Ishikawa (cell line): ENCODE results near the gene RBMS3.

Source experiments
- CEBPB ChIP-seq: IDR thresholded peaks from 2 replicates; pipeline ENCODE4 v1.6.1; 2012
- CREB1 ChIP-seq: IDR thresholded peaks from 2 replicates; pipeline ENCODE4 v1.6.1; 2012; ENCODE audit warnings: low read depth
- EGR1 ChIP-seq: IDR thresholded peaks from 2 replicates; pipeline ENCODE4 v1.6.1; 2012
- EP300 ChIP-seq: IDR thresholded peaks from 2 replicates; pipeline ENCODE4 v1.6.1; 2012; ENCODE audit warnings: borderline replicate concordance
- FOXM1 ChIP-seq: IDR thresholded peaks from 2 replicates; pipeline ENCODE4 v1.6.1; 2012; ENCODE audit warnings: low read depth, borderline replicate concordance
- NFIC ChIP-seq: IDR thresholded peaks from 2 replicates; pipeline ENCODE4 v1.6.1; 2012
- RAD21 ChIP-seq: IDR thresholded peaks from 2 replicates; pipeline ENCODE4 v1.6.1; 2012; ENCODE audit warnings: low read depth
- TAF1 ChIP-seq: IDR thresholded peaks from 2 replicates; pipeline ENCODE4 v1.6.1; 2012; ENCODE audit warnings: low read depth, mild to moderate bottlenecking
- TCF12 ChIP-seq: IDR thresholded peaks from 2 replicates; pipeline ENCODE4 v1.6.1; 2012; ENCODE audit warnings: low read depth
- TEAD4 ChIP-seq: IDR thresholded peaks from 2 replicates; pipeline ENCODE4 v1.6.1; 2012
- YY1 ChIP-seq: IDR thresholded peaks from 2 replicates; pipeline ENCODE4 v1.6.1; 2012; ENCODE audit warnings: low read depth
- ZBTB7A ChIP-seq: IDR thresholded peaks from 2 replicates; pipeline ENCODE4 v1.6.1; 2012; ENCODE audit warnings: low read depth
- TF ChIP-seq, protein P1 (sequence below): IDR thresholded peaks from 2 replicates; pipeline ENCODE4 v1.6.1; 2012; ENCODE audit warnings: low read depth, mild to moderate bottlenecking
- TF ChIP-seq, protein P2 (sequence below): IDR thresholded peaks from 2 replicates; pipeline ENCODE4 v1.6.1; 2012
- TF ChIP-seq, protein P3 (sequence below): IDR thresholded peaks from 2 replicates; pipeline ENCODE4 v1.6.1; 2012

The RBMS3 gene

DNA sequence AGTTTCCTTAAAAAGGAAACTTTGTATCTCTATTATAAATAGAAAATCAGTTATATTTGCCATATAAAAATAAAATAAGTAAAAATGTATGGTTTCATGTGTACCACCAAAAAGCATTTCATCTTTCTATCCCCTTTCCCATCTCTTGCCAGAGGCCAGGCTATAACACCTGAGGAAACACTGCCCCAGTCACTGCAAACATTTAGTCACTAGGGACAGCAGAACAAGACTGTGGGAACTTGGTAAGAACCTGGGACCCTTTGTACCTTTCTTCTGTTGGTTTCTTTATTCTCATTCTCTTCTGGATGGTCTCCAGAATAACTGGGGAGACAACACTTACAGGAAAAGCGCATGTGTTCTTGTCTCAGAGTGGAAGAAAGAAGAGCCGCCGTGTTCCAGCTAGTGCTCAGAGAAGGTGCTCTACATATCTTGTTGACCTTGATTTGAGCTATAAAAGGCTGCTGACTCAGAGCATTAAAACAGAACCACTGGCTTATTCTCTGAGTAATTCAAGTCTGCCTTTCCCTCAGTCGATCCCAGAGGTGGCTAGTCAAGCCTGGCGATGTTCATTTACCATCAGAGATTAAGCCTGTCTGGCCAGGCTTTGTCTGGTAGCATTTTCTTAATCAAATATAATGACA, 361.6 kb downstream of the RBMS3 start:
- TF ChIP-seq RAD21 (no peak), CREB1 (no peak), CEBPB (no peak), YY1 (no peak), TEAD4 (no peak), ZBTB7A (no peak)
- TF ChIP-seq, protein P1, sequence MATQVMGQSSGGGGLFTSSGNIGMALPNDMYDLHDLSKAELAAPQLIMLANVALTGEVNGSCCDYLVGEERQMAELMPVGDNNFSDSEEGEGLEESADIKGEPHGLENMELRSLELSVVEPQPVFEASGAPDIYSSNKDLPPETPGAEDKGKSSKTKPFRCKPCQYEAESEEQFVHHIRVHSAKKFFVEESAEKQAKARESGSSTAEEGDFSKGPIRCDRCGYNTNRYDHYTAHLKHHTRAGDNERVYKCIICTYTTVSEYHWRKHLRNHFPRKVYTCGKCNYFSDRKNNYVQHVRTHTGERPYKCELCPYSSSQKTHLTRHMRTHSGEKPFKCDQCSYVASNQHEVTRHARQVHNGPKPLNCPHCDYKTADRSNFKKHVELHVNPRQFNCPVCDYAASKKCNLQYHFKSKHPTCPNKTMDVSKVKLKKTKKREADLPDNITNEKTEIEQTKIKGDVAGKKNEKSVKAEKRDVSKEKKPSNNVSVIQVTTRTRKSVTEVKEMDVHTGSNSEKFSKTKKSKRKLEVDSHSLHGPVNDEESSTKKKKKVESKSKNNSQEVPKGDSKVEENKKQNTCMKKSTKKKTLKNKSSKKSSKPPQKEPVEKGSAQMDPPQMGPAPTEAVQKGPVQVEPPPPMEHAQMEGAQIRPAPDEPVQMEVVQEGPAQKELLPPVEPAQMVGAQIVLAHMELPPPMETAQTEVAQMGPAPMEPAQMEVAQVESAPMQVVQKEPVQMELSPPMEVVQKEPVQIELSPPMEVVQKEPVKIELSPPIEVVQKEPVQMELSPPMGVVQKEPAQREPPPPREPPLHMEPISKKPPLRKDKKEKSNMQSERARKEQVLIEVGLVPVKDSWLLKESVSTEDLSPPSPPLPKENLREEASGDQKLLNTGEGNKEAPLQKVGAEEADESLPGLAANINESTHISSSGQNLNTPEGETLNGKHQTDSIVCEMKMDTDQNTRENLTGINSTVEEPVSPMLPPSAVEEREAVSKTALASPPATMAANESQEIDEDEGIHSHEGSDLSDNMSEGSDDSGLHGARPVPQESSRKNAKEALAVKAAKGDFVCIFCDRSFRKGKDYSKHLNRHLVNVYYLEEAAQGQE, result no peak
- TF ChIP-seq, protein P2, sequence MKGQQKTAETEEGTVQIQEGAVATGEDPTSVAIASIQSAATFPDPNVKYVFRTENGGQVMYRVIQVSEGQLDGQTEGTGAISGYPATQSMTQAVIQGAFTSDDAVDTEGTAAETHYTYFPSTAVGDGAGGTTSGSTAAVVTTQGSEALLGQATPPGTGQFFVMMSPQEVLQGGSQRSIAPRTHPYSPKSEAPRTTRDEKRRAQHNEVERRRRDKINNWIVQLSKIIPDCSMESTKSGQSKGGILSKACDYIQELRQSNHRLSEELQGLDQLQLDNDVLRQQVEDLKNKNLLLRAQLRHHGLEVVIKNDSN, result no peak

DNA sequence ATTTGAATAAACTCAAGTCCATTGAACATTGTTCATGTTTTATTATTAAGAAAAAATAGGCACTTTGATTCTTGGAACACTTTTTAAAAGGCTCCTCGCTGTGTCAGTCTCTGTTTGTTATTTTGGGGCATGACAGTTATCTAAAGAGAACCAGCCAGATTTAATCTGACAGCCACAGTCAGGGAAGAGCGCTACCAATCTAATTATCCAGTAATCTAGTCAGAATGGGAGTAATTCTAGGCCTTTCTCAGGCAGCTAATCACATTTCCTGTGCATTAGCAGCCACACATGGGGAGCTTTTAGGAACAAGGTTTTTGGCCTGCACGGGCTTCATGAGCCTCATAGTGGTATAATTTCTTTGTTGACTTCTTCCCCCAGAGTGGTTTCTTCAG, 362.2 kb downstream of the RBMS3 start:
- TF ChIP-seq NFIC, result no peak

DNA sequence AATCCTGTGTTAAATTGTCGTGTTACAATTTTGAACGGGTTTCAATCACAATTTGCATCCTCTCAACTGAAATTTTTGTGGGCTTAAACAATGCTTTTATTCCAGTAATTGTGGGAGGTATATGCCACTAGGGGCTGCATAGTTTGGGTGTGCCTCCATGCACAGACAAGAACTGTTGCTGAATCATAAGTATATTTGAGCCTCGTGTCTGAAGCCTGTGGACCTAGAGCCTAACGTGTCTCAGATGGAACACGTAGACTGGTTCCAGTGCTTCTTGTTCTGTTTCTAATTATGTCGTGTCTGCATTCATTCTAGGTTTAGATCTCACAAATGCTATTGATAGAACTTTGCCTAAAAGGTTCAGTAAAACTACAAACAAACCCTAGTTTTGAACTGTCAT, 363.4 kb downstream of the RBMS3 start:
- TF ChIP-seq TEAD4 (no peak), TAF1 (no peak), TCF12 (no peak), FOXM1 (no peak), CREB1 (no peak)
- TF ChIP-seq, protein P1, result no peak

DNA sequence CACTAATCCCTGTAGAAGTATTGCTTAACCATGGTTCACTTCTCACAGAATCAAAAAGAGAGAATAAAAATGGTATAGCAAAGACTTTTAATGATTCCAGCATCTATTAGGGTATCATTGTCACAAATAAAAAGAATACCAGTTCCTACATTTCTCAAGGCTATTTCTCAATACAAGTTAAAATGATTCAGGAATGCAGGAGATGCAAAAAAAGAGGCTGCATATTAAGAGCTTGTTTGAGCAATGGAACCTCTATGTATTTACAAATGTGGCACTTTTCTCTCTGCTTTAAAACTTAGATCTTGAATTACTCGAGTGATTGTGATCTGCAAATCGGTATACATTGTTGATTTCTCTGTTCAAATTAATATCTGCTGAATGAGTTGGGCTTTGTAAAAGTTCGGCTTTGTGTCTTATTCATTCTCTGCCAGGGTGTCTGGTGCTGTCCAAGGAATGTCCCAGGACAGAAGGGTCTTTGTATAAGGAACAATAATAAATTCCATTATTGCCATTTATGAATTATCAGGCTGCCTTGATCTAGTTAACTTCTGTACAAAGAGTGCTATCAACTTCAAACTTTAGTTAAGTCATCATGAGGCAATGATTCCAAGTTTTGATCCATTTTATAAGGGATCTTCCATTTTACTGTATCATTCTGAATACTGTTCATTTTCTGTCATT, 364.2 kb downstream of the RBMS3 start:
- TF ChIP-seq TCF12, result no peak
- TF ChIP-seq YY1, result no peak
- no peak for TF ChIP-seq FOXM1
- TF ChIP-seq ZBTB7A, result no peak
- no peak for TF ChIP-seq CREB1
- TF ChIP-seq, protein P1, result no peak
- TF ChIP-seq TEAD4, result no peak
- TF ChIP-seq CEBPB, result no peak
- TF ChIP-seq NFIC, result no peak
- TF ChIP-seq, protein P2, result no peak
- TF ChIP-seq EP300, result no peak
- TF ChIP-seq, protein P3, sequence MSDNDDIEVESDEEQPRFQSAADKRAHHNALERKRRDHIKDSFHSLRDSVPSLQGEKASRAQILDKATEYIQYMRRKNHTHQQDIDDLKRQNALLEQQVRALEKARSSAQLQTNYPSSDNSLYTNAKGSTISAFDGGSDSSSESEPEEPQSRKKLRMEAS, result no peak
- no peak for TF ChIP-seq TAF1
- no peak for TF ChIP-seq EGR1
- TF ChIP-seq RAD21, result no peak

DNA sequence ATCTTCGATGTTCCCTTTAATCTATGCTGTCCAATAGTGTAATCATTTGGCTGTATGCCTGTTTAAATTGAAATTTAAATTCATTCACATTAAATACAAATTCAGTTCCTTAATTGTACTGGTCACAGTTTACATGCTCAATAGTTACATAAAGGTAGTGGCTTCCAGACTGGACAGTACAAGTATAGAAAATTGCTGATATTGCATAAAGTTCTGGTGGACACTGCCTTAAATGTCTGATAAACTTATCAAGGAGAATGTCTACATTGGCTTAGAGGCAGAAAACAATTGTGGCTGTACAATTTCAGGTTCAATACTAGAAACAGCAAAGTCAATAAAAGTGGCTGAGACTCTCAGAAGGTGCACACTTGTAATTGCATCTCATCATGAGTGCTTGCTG, 365.2 kb downstream of the RBMS3 start:
- TF ChIP-seq, protein P3, result no peak
